ENCODE measurements around the gene KCNMA1.

KCNMA1 gene

DNA sequence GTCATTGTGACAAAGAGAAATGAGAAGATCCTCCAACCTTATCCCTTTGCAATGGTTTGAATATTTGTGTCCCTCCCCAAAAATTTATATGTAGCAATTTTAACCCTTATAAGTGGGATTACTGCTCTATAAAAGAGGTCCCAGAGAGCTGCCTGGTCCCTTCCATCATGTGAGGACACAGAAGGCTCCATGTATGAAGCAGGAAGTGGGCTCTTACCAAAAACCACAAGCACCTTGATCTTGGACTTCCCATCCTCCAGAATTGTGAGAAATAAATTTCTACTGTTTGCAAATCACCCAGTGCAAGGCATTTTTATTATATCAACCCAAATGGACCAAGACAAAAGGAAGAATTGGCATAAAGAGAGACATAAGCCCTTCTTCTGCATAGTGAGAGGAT, 95.7 kb downstream of the KCNMA1 start:
- TF ChIP-seq CTCF (IDR thresholded peaks at IDR 0.05; ENCODE audit: insufficient read depth, low read depth, low read length, missing control alignments) = no peak
- no peak for DNase-seq (ENCODE audit: low read depth)
- no peak overlapping the region for H3K4me3 ChIP-seq (ENCODE audit: low read depth, low read length)

- H3K4me3 ChIP-seq (ENCODE audit: low read depth, low read length) = no peak overlapping the region
- no peak for TF ChIP-seq CTCF (IDR thresholded peaks at IDR 0.05; ENCODE audit: insufficient read depth, low read depth, low read length, missing control alignments)
- no peak for DNase-seq (ENCODE audit: low read depth)
These were observed 96.4 kb downstream of the KCNMA1 start for GRCh38 chr10:77541247-77541646.

- H3K4me3 ChIP-seq (ENCODE audit: low read depth, low read length) = no peak overlapping the region
- no peak for TF ChIP-seq CTCF (IDR thresholded peaks at IDR 0.05; ENCODE audit: insufficient read depth, low read depth, low read length, missing control alignments)
- no peak for DNase-seq (ENCODE audit: low read depth)
These were observed 98.3 kb downstream of the KCNMA1 start for GRCh38 chr10:77539147-77539935.

DNA sequence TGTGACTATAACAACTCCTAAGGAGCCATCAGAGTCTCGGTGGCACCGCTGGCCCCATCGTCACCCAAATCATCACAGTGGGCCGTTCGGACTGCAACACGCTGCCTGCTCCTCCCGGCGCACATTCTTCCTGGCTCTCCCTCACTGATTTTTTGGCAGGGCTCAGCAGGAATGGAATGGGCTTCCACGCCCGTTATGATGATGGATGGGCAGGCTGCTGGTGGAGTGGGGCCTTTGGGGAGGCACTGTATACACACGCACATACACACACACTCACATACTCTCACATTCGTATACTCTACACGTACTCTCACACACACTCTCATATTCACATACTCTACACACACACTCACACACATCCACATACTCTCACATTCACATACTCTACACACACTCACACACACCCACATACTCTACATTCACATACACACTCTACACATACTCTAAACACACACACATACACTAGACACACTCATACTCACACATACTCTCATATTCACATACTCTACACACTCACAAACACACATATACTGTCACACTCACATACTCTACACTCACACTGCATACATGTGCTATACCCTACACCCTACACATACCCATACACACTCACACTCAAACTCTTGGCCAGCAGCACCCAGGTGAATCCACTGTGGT, 99.8 kb downstream of the KCNMA1 start:
- no peak for DNase-seq (ENCODE audit: low read depth)
- H3K4me3 ChIP-seq (ENCODE audit: low read depth, low read length) = no peak overlapping the region
- TF ChIP-seq CTCF (IDR thresholded peaks at IDR 0.05; ENCODE audit: insufficient read depth, low read depth, low read length, missing control alignments) = no peak

DNA sequence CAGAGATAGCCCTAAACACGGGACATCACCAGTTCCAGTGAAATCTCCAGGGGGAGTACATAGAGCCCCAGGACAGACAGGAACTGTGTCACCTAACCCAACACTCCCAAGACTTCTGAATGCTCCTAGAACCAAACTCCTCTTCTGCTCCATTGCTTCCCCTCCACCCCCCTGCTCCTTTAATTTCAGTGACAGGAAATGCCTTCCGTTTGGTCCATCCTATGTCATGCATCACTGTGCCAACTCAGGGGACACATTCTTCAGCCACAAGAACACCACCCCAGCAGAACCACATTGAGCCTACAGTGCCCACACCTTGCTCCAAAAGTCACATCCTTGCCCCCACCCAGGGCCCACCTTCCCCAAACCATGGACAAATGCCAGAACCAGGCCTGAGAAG, 100.5 kb downstream of the KCNMA1 start:
- DNase-seq (ENCODE audit: low read depth) = no peak
- TF ChIP-seq CTCF (IDR thresholded peaks at IDR 0.05; ENCODE audit: insufficient read depth, low read depth, low read length, missing control alignments) = no peak

GRCh38 chr10:77533887-77534278, 103.7 kb downstream of the KCNMA1 start:
- DNase-seq (ENCODE audit: low read depth) = no peak
- no peak for TF ChIP-seq CTCF (IDR thresholded peaks at IDR 0.05; ENCODE audit: insufficient read depth, low read depth, low read length, missing control alignments)

More for the DNA sequence above, 100.5 kb downstream of the KCNMA1 start:
- no peak overlapping the region for H3K4me3 ChIP-seq (ENCODE audit: low read depth, low read length)

More at GRCh38 chr10:77533887-77534278, 103.7 kb downstream of the KCNMA1 start:
- H3K4me3 ChIP-seq (ENCODE audit: low read depth, low read length) = no peak overlapping the region

Measured in GM12865 (cell line).